IPS DF 4.7 (cell line): ENCODE measurements around the gene GPC5.

Experiments used
- DNase-seq: peaks from one replicate; pipeline ENCODE4 v3.0.0-alpha.2; 2013; ENCODE audit warnings: low spot score; ENCODE audit errors: extremely low read depth

GPC5 gene

GRCh38 chr13:91704398-91704797, 306.0 kb downstream of the GPC5 start:
- no peak for DNase-seq

DNA sequence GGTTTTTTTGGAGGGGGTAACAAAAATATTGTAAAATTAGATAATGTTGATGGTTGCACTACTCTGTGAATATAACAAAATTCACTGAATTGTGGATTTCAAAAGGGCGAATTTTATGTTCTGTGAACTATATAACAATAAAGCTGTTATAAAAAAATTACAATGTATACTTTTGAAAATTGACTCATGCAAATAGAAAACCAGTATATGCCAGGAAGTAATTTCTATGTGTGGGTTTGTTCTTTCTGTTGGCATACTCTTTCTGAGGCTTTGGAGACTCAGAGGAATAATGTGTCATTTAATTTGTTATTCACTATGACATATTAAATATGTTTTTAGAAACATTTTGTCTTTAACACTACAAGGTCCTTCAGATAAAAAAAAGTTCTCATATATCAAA, 310.1 kb downstream of the GPC5 start:
- DNase-seq = no peak

- DNase-seq = no peak
Measured at GRCh38 chr13:91709180-91709579, 310.8 kb downstream of the GPC5 start.

DNA sequence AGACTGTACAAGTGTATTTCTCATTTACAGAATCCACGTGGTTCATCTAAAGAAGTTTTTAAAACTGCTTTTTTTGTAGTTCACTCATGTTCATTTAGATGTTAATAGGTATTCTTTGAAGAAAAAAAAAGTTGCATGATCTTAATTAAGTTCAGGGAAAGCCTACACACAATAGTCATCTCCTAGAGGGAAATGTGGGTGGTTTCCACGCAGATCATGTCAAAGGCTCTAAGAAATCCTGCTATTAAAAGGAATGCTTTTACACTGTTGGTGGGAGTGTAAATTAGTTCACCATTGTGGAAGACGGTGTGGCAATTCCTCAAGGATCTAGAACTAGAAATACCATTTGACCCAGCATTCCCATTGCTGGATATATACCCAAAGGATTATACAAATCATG, 312.3 kb downstream of the GPC5 start:
- no peak for DNase-seq

- no peak for DNase-seq
Measured at GRCh38 chr13:91714855-91715254, 316.4 kb downstream of the GPC5 start.

- no peak for DNase-seq
Measured at GRCh38 chr13:91716436-91717065, 318.1 kb downstream of the GPC5 start.

- no peak for DNase-seq
Measured at GRCh38 chr13:91719033-91719432, 320.6 kb downstream of the GPC5 start.

DNA sequence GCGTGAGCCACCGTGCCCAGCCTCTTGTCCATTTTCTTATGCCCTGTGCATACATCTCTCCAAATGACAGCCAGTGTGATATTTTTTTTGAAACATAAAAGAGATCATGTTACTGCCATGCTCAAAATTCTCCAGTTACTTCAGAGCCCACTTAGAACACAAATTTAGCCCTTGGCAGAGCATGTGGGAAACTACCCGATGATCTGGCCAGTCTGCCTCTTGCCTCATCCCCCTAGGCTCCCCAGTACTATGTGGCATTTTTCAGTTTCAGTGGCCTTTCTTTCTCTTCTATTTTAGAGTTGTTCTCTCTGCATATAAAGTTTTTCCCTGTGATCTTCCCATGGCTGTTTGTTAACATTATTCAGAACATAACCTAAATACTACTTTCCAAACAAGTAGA, 323.0 kb downstream of the GPC5 start:
- DNase-seq = no peak

DNA sequence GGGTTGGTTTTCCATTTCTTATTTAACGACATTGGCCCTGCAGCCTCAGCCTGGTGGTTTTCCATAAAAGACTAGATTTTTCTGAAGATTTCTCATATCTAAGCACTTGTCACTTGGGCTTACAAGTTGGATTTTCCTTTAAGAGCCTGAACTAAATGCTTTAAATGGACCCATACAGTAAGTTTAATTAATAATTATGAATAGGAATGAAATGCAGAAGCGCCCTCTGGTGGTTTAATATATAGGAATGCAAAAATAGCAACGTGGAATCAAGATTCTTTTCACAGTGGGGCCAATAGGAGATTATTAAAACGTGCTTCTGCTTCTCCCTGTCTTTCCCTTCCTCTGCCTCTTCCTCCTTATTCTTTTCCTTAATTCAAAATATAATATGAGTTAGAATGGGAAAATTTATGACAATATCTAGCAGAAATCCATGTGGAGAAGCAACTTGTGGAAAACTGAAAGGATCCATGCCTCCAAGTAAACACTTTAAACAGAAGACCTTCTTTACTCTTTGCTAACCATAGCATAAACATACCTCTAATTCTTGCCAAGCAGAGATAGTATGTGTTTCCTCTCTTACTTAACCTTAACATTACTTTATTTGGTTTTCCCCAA, 324.0 kb downstream of the GPC5 start:
- no peak for DNase-seq

- DNase-seq = no peak
Measured at GRCh38 chr13:91724591-91724990, 326.2 kb downstream of the GPC5 start.

DNA sequence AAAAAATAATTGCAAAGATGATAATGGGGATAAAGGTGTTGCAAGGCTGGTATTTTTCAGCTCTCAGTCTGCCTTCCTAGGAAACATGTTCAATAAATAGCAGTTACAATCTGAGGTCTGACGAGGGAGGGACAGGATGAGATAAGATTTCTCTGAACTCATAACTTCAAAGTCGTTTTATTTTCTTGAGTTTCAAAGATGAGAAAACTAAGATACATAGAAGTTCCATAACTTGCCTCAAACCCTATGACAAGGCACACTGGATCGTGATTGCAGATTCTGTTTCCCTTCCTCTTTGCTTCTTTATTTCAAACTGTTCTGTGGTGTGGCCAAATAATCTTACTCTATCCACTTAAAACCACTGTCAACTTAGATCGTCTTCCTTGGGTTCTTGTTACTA, 327.2 kb downstream of the GPC5 start:
- no peak for DNase-seq

DNA sequence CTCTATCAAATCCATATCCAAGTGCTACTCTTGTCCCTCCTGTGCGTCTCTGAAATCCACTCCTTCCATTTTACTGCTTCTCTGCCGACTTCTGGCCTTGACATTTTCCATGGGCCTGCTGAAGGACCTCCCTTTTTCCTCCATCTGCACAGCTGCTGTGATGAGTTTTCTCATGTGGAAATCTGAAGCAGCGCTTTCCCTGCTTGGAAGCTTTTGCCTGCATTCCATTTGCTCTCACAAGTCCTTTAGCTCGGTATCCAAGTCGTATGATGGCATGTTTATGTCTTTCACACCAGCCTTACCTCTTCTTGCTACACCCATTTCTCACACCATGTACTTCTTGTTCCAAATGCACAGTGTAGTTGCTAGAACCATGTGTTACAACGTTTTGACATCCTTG, 328.2 kb downstream of the GPC5 start:
- DNase-seq = no peak

DNA sequence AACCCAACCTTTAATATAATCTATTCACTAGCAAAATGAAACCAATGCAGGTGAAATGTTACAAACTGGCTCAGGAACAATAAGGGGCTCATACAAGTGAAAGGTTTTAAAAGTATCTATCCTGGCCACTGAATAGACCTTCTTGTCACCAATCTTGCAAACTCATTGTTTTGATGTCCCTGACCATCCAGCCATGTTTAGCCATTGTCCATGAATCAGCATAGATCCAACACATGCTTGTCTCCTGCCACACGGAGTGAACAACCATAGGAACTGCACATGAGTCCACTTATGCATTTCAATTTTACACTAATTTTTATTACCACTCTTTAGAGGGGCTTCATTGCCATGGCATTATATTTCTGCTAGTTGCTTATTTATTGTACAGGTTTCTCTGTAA, 331.4 kb downstream of the GPC5 start:
- DNase-seq = no peak

GRCh38 chr13:91739751-91740150, 341.3 kb downstream of the GPC5 start:
- DNase-seq = no peak

GRCh38 chr13:91740756-91741155, 342.3 kb downstream of the GPC5 start:
- no peak for DNase-seq

DNA sequence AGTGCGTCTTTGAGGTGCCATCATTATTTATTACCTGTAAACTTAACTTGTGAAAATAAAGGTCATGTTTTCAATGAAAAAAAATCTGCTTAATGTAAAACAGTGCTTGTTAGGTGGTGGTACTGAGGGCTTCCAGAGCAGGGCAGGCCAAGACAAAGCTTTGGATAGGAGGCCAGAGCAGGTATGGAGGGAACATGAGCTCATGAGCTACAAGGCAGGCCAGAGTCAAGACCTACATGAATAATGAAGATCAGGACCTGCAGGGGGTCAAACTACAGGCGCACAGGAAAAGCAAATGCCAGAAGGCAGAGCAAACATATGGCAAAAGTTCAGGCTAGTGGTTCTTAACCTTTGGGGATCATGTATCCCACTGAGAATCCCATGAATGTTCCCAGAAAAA, 343.5 kb downstream of the GPC5 start:
- DNase-seq = no peak

GRCh38 chr13:91744284-91744683, 345.9 kb downstream of the GPC5 start:
- DNase-seq = no peak

- no peak for DNase-seq
Measured at GRCh38 chr13:91745967-91746366, 347.5 kb downstream of the GPC5 start.

DNA sequence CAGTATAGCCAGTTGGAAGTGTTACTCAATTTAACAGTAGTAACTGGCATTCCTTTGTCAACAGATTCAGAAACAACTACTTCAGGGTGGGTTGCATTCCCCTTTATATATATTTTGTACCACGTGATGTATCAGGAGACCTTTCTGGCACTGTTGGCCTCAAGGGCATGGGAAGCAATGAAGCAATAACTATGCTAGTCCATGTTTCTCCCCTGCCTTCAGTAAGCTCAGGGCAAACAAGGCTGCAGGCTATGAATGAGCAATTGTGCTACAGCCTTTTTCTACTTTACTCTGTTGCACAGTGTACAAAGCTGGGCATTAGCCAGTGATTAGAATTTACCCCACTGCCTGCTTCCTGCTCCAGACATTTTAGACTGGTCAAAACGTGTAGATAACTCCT, 348.8 kb downstream of the GPC5 start:
- no peak for DNase-seq

DNA sequence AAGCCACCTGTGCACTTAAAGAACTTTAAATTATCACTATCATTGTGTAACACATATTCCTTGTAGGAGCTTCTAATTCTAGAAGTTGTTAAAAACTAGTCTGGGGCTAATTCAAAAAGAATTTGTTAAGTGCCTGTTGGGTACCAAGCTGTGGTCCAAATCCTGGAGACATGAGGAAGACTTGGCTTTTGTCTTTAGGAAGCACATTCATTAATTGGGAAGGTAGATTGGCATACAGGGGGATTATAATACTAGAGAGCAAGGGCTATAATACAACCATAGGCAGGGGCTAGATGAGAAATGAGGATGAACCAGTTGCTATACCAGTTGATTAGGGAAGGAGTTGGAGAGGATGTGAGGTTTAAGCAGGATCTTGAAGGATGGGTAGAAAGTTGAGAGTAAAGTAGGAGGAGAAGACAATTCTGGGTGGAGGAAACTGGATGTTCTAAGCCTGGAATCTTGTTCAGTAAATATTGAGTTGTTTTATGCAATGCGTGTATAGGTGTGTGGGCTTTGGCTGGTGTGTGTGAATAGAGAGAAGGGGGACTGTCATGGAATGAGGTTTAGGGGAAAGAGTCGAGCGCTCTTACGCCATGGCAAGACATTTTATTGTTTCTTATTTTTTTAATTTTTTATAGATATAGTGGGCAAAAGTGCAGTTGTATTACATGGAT, 350.1 kb downstream of the GPC5 start:
- DNase-seq = no peak

DNA sequence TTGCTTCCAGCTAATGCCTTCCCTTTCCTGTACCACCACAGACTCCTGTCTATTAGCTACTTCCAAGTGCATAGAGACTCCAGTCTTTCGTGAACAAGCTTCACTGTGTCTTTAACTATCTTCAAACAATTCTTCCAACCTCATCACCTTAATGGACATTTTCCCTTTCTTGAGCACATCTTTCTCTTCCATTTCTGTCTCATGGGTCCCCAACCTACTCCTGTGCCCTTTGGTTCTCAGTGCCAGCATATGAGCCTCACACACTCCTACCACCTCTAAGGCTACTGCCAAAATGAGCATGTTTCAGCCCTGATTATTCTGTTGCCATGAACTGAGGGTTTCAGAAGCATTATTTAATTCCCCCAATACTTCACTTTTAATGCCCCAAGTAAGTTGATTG, 360.3 kb downstream of the GPC5 start:
- DNase-seq = no peak

DNA sequence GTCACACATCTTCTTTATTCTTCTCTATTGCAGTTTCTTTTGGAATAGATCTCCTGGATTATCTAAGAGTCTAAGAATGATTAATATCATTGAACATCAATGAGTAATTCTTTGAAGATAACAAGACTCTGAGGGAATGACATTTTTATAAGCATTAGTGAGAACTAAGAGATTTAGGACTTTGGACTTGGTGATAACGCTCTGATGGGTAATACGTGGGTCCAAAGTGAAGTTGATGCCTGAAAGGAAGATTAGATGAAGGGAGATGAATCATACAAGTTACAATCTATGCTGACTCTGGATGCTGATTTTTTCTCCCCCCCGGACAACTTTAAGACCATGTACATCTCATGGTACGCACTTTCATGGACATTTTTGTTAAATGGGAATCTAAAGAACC, 364.5 kb downstream of the GPC5 start:
- DNase-seq = no peak

- DNase-seq = no peak
Measured at GRCh38 chr13:91764527-91764926, 366.1 kb downstream of the GPC5 start.
